Non-pigmented ciliary epithelial cell (primary cell): Measurements from ENCODE around the gene PHF21B.
"Not testable (repeated sequence)": the region's sequence is repeated elsewhere in the genome, so short reads cannot be mapped to it uniquely, and the experiment has no call there.

Experiments used
- DNase-seq: peaks from one replicate; pipeline ENCODE4 v3.0.0-alpha.2; 2010; ENCODE audit warnings: low read depth

The PHF21B gene

GRCh38 chr22:44917372-44918165, 92.2 kb downstream of the PHF21B start:
- no peak for DNase-seq

- no peak for DNase-seq
Measured at GRCh38 chr22:44916281-44917231, 93.2 kb downstream of the PHF21B start.

- no peak for DNase-seq
Measured at GRCh38 chr22:44915441-44915840, 94.4 kb downstream of the PHF21B start.

- no peak for DNase-seq
Measured at GRCh38 chr22:44914026-44914721, 95.6 kb downstream of the PHF21B start.

- DNase-seq: no peak
Measured at GRCh38 chr22:44913198-44913983, 96.4 kb downstream of the PHF21B start.

- DNase-seq: no peak
Measured at GRCh38 chr22:44909241-44909640, 100.6 kb downstream of the PHF21B start.

GRCh38 chr22:44907765-44908737, 101.8 kb downstream of the PHF21B start:
- no peak for DNase-seq

- no peak for DNase-seq
Measured at GRCh38 chr22:44906999-44907644, 102.7 kb downstream of the PHF21B start.

GRCh38 chr22:44906248-44906936, 103.4 kb downstream of the PHF21B start:
- no peak for DNase-seq

GRCh38 chr22:44904492-44905152, 105.2 kb downstream of the PHF21B start:
- DNase-seq: not testable (repeated sequence)

GRCh38 chr22:44903164-44903563, 106.6 kb downstream of the PHF21B start:
- not testable (repeated sequence) for DNase-seq

- DNase-seq: no peak
Measured at GRCh38 chr22:44901301-44901700, 108.5 kb downstream of the PHF21B start.

GRCh38 chr22:44898236-44898635, 111.6 kb downstream of the PHF21B start:
- DNase-seq: no peak

- DNase-seq: no peak
Measured at GRCh38 chr22:44895296-44896055, 114.3 kb downstream of the PHF21B start.

GRCh38 chr22:44894782-44895181, 115.0 kb downstream of the PHF21B start:
- DNase-seq: no peak

GRCh38 chr22:44894321-44894720, 115.5 kb downstream of the PHF21B start:
- no peak for DNase-seq

GRCh38 chr22:44893731-44894080, 116.1 kb downstream of the PHF21B start:
- DNase-seq: no peak
